Measurements from ENCODE around the gene PGP.

The PGP gene

DNA sequence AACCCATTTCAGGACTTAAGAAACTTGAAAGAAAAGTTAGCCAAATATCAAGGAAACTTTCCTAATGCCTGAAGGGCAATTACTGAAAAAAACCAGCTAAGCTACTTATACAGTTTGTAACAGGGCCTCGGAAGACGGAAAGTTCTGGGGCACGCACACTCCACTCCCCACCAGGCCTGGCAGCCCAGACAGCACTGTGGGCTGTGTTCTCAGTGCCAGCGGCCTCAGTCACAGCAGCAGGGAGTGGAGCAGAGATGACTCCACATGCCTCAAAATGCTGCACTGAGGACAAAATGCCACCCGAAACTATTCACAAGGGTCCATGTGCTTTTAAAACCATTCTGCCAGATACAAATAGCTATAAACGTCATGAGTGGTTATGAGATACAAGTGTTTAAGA is 43.1 kb upstream of the PGP start:
- H3K4me2 ChIP-seq (ENCODE audit: low read length): no peak overlapping the region
- H2AFZ ChIP-seq (ENCODE audit: low read length): no peak overlapping the region
- no peak overlapping the region for H3K4me3 ChIP-seq (ENCODE audit: low read depth, low read length, poor library complexity, severe bottlenecking)
- H4K20me1 ChIP-seq (ENCODE audit: insufficient read depth, low read length): no peaks in the 10 kb centered on the region
- peaks cover 10% of the 10 kb centered on the region for H3K4me1 ChIP-seq (ENCODE audit: insufficient read depth, low read length, severe bottlenecking)
- no peak overlapping the region for H3K27ac ChIP-seq (ENCODE audit: low read depth, low read length, poor library complexity, severe bottlenecking)
- H3K79me2 ChIP-seq (ENCODE audit: insufficient read depth, low read length): no peaks in the 10 kb centered on the region
- H3K27me3 ChIP-seq (ENCODE audit: insufficient read depth, low read length): no peaks in the 10 kb centered on the region
- H3K9ac ChIP-seq (ENCODE audit: low read length): no peak overlapping the region
- TF ChIP-seq, protein P1, sequence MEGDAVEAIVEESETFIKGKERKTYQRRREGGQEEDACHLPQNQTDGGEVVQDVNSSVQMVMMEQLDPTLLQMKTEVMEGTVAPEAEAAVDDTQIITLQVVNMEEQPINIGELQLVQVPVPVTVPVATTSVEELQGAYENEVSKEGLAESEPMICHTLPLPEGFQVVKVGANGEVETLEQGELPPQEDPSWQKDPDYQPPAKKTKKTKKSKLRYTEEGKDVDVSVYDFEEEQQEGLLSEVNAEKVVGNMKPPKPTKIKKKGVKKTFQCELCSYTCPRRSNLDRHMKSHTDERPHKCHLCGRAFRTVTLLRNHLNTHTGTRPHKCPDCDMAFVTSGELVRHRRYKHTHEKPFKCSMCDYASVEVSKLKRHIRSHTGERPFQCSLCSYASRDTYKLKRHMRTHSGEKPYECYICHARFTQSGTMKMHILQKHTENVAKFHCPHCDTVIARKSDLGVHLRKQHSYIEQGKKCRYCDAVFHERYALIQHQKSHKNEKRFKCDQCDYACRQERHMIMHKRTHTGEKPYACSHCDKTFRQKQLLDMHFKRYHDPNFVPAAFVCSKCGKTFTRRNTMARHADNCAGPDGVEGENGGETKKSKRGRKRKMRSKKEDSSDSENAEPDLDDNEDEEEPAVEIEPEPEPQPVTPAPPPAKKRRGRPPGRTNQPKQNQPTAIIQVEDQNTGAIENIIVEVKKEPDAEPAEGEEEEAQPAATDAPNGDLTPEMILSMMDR (IDR thresholded peaks at IDR 0.05; ENCODE audit: low read length): no peak
- TF ChIP-seq EZH2 (IDR thresholded peaks at IDR 0.05; ENCODE audit: borderline replicate concordance, low read length): no peak
- peaks cover 99% of the 10 kb centered on the region for H3K36me3 ChIP-seq (ENCODE audit: insufficient read depth, low read length)
- H3K9me2 ChIP-seq (ENCODE audit: low read depth, low read length): no peaks in the 10 kb centered on the region
- H3F3A ChIP-seq (ENCODE audit: insufficient read depth, low read length): peaks cover 7% of the 10 kb centered on the region; the same call in 1 of the 2 replicates
- no peaks in the 10 kb centered on the region for H3K9me3 ChIP-seq (ENCODE audit: low read length)

DNA sequence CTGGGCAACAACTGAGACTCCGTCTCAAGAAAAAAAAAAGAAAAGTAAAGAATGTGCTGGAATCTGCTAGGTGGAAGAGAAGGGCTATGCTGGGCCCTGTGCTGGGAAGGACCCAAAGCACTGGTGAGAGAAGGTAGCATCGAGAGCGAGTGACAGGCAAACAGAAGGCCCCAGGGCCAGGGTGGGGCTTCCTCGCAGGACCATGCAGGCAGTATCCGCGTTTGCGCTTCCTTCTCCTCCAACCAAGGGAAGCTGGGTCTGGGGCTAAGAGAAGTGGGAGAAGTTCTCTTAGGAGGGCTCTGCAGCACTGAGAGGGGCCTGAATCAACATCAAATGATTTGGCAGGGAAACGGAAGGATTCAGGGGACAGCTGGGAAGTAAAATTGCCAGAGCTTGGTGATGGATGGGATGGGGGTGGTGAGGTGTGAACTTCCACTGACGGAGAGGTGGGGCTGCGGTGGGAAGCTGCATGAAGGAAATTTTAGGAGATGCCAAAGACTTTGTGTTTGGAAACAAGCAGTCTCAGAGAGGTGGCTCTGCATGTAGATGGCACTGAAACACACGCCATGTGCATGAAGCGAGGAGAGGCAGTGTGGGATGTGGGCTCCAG is 42.0 kb upstream of the PGP start:
- Histone ChIP-seq H3K4me3 (ENCODE audit: low read depth, low read length, poor library complexity, severe bottlenecking) (no peak overlapping the region), H3K9me2 (ENCODE audit: low read depth, low read length) (no peaks in the 10 kb centered on the region), H3K9me3 (ENCODE audit: low read length) (no peaks in the 10 kb centered on the region), H3K4me1 (ENCODE audit: insufficient read depth, low read length, severe bottlenecking) (peaks cover 21% of the 10 kb centered on the region), H3K9ac (ENCODE audit: low read length) (no peak overlapping the region), H3F3A (ENCODE audit: insufficient read depth, low read length) (peaks cover 15% of the 10 kb centered on the region), H3K27ac (ENCODE audit: low read depth, low read length, poor library complexity, severe bottlenecking) (no peak overlapping the region), H3K27me3 (ENCODE audit: insufficient read depth, low read length) (no peaks in the 10 kb centered on the region), H3K79me2 (ENCODE audit: insufficient read depth, low read length) (no peaks in the 10 kb centered on the region), H4K20me1 (ENCODE audit: insufficient read depth, low read length) (no peaks in the 10 kb centered on the region), H2AFZ (ENCODE audit: low read length) (no peak overlapping the region), H3K36me3 (ENCODE audit: insufficient read depth, low read length) (peaks cover 90% of the 10 kb centered on the region), H3K4me2 (ENCODE audit: low read length) (no peak overlapping the region)
- TF ChIP-seq, protein P1 (IDR thresholded peaks at IDR 0.05; ENCODE audit: low read length): no peak
- TF ChIP-seq EZH2 (IDR thresholded peaks at IDR 0.05; ENCODE audit: borderline replicate concordance, low read length): no peak

DNA sequence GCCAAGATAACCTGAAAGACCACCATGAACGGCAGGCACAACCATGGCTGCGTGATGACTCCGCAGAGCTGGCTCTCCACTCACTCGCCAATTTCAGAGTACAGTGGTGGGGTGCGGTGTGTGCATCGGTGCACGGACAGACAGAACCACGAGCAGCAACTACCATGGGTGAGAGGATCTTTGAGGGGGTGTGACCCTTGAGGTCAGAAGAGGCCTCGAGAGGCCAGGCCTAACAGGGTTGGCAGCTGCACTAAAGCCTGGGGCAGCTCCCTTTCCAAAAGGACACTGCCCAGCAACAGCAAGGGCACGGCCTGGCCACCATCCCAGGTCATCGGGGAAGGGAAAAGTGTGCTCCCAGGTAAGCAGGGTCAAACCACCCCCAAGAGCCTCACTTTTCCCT is 38.7 kb upstream of the PGP start:
- Histone ChIP-seq H3K27me3 (ENCODE audit: insufficient read depth, low read length) (no peaks in the 10 kb centered on the region), H3K9me2 (ENCODE audit: low read depth, low read length) (no peaks in the 10 kb centered on the region), H3K79me2 (ENCODE audit: insufficient read depth, low read length) (peaks cover 9% of the 10 kb centered on the region), H2AFZ (ENCODE audit: low read length) (no peak overlapping the region), H3F3A (ENCODE audit: insufficient read depth, low read length) (peaks cover 15% of the 10 kb centered on the region), H4K20me1 (ENCODE audit: insufficient read depth, low read length) (no peaks in the 10 kb centered on the region), H3K4me2 (ENCODE audit: low read length) (no peak overlapping the region), H3K9ac (ENCODE audit: low read length) (no peak overlapping the region; the same call in 1 of the 2 replicates), H3K9me3 (ENCODE audit: low read length) (no peaks in the 10 kb centered on the region), H3K36me3 (ENCODE audit: insufficient read depth, low read length) (peaks cover 61% of the 10 kb centered on the region), H3K4me3 (ENCODE audit: low read depth, low read length, poor library complexity, severe bottlenecking) (no peak overlapping the region), H3K4me1 (ENCODE audit: insufficient read depth, low read length, severe bottlenecking) (peaks cover 29% of the 10 kb centered on the region), H3K27ac (ENCODE audit: low read depth, low read length, poor library complexity, severe bottlenecking) (peak overlapping the region; percentile 81)
- TF ChIP-seq, protein P1 (IDR thresholded peaks at IDR 0.05; ENCODE audit: low read length): no peak
- no peak for TF ChIP-seq EZH2 (IDR thresholded peaks at IDR 0.05; ENCODE audit: borderline replicate concordance, low read length)
